Lower leg skin (tissue), 4 donors: ENCODE measurements around the gene TMEM120A. TPM values are rescaled to one million over a fixed set of nuclear protein-coding genes. Genes with fewer than 3 reads are reported as not detected.
"Not testable (repeated sequence)": the region's sequence is repeated elsewhere in the genome, so short reads cannot be mapped to it uniquely, and the experiment has no call there.

Experiments used
- DNase-seq, 2 donors: peaks; one replicate each; pipeline ENCODE4 v3.0.0-alpha.2; 2019; ENCODE audit warnings: low spot score in 2 of 2
- H3K4me3 ChIP-seq: fragments of 200-600 bp; sonication (generic); 2 replicates; pipeline ENCODE4 v1.5.1; 2017; ENCODE audit warnings: mild to moderate bottlenecking, low read depth; ENCODE audit not compliant: poor library complexity, severe bottlenecking
- CTCF ChIP-seq, 3 donors: fragments of 450-650 bp; IDR thresholded peaks; one replicate each; pipeline ENCODE4 v1.5.1; 2016; ENCODE audit warnings: antibody characterized with exemption in 3 of 3, mild to moderate bottlenecking in 3 of 3, moderate library complexity in 2 of 3
- POLR2A ChIP-seq, 2 donors: fragments of 450-650 bp; IDR thresholded peaks; one replicate each; pipeline ENCODE4 v1.6.1; 2016 to 2017; ENCODE audit warnings: antibody characterized with exemption in 2 of 2, mild to moderate bottlenecking in 1 of 2, moderate library complexity in 1 of 2
- WGBS, 2 donors: methylation state at CpG; one replicate each; pipeline ENCODE4 v1.1.5; 2018; 5-methylcytosine and 5-hydroxymethylcytosine counted together
- intact Hi-C: fragments of 100-400 bp; cut with DNase I; formaldehyde crosslinking; loops from one replicate; pipeline ENCODE4 v1.15.0; 2023; ENCODE audit warnings: low total_unique reads
- total RNA-seq, 4 donors: library from RNA; depleted of rRNA; stranded (reverse); fragments of >200 nt; gene quantifications; one replicate each; pipeline ENCODE4 v1.1.0, GENCODE V29; 2016

The TMEM120A gene
- total RNA-seq, 4 donors from 2014 or later: 17.7 to 37.4 (median 27.6) TPM

GRCh38 chr7:76022026-76022780 lies 27.8 kb upstream of the TMEM120A start:
- intact Hi-C loops: no loop called here
- WGBS, 2 donors: 94 to 97% methylated on average over 7 of the region's 7 CpGs
- no peak for DNase-seq
- TF ChIP-seq POLR2A (IDR thresholded peaks at IDR 0.05) (no peak), CTCF (IDR thresholded peaks at IDR 0.05) (no peak)
- no peak overlapping the region for H3K4me3 ChIP-seq

GRCh38 chr7:76020031-76020714 lies 25.8 kb upstream of the TMEM120A start:
- peak; percentile 48 to 95 for DNase-seq

GRCh38 chr7:76018520-76018919 lies 24.1 kb upstream of the TMEM120A start:
- not testable (repeated sequence) for H3K4me3 ChIP-seq, DNase-seq
- 98 to 99% methylated on average over 4 of the region's 4 CpGs for WGBS, 2 donors
- intact Hi-C loops: loop anchor here (5.0 kb wide), 1 partner anchor 151 kb away; no protein-coding TSS in a partner anchor

More at GRCh38 chr7:76020031-76020714, 25.8 kb upstream of the TMEM120A start:
- no peak for TF ChIP-seq POLR2A (IDR thresholded peaks at IDR 0.05)
- peak in 1 of 3 donors; percentile 80 for TF ChIP-seq CTCF (IDR thresholded peaks at IDR 0.05)
- intact Hi-C loops: no loop called here
- 29 to 45% methylated on average over 4 to 6 of the region's 6 CpGs for WGBS, 2 donors
- H3K4me3 ChIP-seq: no peak overlapping the region

GRCh38 chr7:76016191-76016947 lies 22.0 kb upstream of the TMEM120A start:
- no peak overlapping the region for H3K4me3 ChIP-seq
- WGBS, 2 donors: 89 to 92% methylated on average over 13 of the region's 13 CpGs
- no peak for DNase-seq
- intact Hi-C loops: loop anchor here (5.0 kb wide), 1 partner anchor 149 kb away; no protein-coding TSS in a partner anchor
- TF ChIP-seq CTCF (IDR thresholded peaks at IDR 0.05) (no peak), POLR2A (IDR thresholded peaks at IDR 0.05) (no peak)

- no peak overlapping the region for H3K4me3 ChIP-seq
- intact Hi-C loops: no loop called here
- WGBS, 2 donors: 51 to 60% methylated on average over 8 of the region's 8 CpGs
- no peak for DNase-seq
- no peak for TF ChIP-seq POLR2A (IDR thresholded peaks at IDR 0.05)
- no peak for TF ChIP-seq CTCF (IDR thresholded peaks at IDR 0.05)
Observed at GRCh38 chr7:76011442-76011861, 17.1 kb upstream of the TMEM120A start.
